HG03103 (cell line): ENCODE results near the gene BAHCC1.

ENCODE experiments used
- ATAC-seq: cut with Tn5 transposase; IDR thresholded peaks from one replicate; pipeline ENCODE4 v1.9.1; 2021; ENCODE audit warnings: low read depth; ENCODE audit not compliant: unreplicated experiment

BAHCC1 gene

GRCh38 chr17:81396722-81397313 is 1.6 kb downstream of the BAHCC1 start:
- ATAC-seq, result no peak

GRCh38 chr17:81397314-81398175 is 2.3 kb downstream of the BAHCC1 start:
- ATAC-seq, result no peak

- no peak for ATAC-seq
Measured at GRCh38 chr17:81398176-81398831, 3.0 kb downstream of the BAHCC1 start.

DNA sequence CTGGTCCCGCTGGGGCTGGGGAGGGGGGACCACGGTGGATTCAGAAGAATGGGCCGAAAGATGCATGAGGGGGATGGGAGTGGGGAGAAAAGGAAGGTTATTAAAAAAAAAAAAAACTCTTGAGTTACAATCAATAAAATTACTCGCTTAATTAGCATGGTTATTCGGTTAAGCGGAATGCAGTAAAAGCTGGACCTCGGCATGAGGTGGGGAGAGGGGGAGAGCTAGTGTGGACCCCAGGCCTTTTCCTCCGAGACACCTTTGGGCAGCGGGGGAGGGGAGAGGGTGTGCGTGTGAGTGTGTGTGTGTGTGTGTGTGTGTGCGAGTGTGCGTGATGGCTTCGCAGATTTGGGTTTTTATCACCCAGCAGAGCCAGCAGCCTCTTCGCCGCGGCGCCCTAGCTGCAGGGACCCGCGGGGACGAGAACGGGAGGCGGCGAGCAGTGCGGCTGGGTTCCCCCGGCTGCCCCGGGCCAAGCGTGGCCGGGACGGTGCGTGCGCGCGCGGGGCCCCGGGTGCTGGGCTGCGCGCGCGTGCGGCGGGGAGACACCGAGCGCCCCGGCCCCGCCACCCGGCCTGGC is 3.7 kb downstream of the BAHCC1 start:
- ATAC-seq, result no peak

GRCh38 chr17:81399481-81400153 is 4.4 kb downstream of the BAHCC1 start:
- no peak for ATAC-seq

DNA sequence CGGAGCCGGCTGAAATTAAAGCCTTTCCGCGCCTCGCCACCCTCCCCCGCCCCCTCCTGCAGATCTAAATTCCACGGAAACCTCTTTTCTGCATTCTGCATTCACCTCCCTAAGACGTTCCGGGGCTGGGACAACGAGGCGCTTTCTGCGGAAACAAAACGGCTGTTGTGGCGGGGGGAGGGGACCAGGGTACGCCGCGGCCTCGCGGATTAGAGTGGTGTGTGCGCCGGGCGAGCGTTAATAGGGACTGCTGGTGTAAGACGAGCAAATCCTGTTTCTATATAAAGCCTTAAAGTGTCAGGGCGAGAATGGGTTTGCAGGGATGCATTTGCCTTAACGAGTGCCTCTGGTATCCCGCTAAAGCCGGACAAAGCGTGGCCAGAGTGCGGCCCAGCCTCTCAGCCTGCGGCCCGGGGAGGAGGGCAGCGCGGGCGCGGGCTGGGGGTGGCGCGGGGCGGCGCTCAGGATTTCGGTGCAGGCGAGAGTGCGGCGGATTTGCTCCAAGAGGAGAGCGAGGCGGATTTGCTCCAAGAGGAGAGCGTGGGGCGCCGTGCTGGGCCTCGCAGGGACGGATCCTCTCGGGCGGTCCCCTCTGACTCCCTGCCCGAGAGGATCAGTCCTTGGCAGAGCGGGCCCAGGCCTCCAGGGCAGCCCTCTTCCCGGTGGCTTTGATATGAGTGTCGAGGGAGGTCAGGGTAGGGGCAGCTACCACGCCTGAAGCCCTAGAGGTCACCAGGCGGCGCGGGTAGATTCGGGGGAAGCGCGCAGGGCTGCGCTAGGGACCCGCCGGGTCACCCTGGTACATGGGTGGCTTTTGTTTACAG is 5.1 kb downstream of the BAHCC1 start:
- no peak for ATAC-seq

DNA sequence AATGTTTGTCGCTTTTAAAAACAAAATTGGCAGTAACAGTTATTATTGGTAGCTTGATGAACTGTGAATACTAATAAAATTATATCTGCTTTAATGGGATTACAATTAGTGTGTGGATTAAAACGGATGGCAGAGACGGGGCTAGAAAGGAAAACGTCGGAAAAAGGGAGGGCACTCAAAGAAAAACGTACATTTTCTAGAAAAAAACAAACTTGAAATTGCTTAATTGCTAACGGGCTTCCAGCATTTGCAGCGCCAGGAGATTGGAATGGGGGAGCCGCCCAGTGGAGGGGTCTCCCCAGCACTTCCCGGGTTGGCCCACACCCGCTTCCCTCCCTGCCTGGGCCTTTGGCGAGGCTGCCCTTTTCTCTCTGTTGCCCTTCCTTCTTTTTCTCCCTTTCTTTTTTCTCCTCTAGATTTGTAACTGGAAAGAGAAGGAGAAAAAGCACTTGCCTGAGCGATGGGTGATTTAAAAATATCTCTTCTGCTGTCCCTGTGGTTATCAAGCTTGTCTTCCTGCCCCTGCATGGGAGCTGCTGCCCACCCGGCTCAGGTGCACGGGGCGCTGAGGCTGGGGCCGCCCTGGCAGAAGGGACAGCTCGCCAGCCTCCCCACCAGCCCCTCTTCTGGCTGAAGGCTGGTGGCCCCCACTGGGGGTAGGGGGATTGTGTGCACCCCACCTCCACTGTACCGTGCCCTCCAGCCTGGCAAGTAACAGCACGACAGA is 5.9 kb downstream of the BAHCC1 start:
- ATAC-seq, result no peak

GRCh38 chr17:81401723-81402529 is 6.7 kb downstream of the BAHCC1 start:
- no peak for ATAC-seq

DNA sequence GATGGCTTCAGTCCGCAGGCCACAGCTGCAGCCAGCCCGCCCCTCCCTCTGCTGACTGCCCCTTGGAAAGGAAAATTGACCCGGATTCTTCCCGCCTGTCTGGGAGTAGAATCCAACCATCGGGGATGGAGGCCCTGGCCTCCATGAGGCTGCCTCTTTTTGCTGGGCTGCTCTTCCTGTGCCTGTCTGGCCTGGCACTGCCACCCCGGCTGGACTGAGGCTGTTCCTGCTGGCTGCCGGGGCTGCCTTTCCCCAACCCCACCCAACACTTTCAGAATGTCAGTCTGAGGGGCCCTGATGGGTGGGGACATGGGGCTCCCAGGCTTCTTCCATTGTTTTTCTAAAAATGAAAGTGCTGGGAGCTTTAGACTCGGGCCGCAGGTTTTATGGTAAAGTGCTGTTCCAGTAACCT is 7.3 kb downstream of the BAHCC1 start:
- no peak for ATAC-seq

DNA sequence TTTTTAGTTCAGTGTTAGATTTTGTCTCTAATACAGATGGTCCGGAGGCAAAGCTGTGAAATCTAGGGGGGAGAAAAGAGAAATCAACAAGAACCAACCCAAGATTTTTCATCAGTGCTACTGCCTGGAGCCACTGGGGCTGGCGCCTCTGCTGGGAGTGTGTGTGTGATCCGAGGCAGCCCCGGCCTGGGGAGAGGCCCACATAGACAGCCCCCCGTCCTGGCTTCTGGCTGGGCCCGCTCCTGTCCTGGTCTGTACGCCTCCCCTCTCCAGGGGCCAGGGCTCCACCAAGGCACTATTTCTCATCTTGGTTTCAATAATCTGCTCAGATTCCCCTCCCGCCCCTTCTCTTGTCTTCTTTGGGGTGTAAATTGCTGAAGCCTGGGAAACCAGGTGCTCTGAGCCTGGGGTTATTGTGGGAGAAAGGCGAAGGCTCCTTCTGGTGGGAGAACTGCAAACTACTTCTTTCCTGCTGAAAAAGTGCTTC is 7.8 kb downstream of the BAHCC1 start:
- no peak for ATAC-seq

DNA sequence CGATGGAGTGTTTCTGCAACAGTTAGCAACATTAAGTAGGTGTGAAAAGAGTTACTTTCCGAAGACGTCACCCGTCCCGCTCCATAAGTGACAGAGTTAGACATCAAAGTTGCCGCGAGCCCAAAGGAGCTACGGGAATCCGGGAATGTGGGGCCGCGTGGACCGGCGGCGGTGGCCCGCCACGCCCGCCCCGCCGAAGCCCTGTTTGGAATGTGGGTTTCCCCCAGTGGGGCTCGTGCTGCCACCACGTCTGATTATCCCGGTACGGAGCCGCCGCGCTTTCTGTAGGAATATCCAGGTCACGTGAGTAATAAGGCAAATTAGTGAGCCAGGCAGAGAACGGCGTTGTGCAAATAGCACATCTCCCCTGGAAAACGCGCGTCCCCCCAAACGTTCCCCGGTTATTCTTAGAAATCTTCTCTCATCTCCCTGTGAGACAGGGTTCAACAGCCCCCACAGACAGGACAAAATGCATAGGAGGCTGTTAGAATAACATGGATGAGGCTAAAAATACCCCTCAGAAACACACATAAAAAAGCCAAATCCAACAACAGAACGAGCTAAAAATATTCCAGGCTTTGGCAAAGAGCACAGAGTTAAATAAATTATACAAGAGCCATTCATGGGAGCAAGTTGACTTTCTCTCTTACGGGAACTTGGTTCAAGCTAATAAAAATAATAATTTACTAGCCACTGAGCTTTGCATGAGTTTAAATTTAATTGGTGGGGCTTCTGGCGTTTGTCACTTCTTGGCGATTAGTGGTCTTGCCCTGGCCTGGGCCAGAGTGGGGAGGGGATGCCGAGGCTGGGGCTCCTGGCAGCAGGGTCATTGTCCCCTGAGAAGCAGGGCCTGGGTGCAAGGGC is 8.6 kb downstream of the BAHCC1 start:
- ATAC-seq, result no peak

GRCh38 chr17:81404558-81405165 is 9.4 kb downstream of the BAHCC1 start:
- no peak for ATAC-seq

DNA sequence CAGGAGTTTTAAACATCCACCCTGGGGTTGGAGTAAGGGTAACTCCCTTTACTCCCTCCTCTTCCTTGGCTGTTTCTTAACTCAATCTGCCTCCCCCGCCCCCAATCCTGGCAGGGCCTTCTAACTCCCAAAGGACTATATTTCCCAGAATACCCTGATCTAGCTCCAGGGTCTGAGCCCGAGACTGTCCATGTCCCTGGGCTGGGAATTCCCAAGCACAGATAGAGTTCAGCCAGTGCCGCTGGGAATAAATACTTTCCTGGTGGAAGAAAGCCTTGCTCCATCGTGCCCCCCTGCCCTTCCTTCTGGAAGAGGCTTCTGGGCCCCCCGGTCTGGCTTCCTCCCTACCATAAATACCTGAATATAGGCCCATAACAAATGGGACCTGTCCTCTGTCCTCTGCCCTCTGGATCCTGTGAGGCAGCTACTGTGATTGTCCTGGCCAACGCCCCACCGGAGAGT is 10.2 kb downstream of the BAHCC1 start:
- no peak for ATAC-seq

GRCh38 chr17:81406117-81406953 is 11.1 kb downstream of the BAHCC1 start:
- ATAC-seq, result no peak

DNA sequence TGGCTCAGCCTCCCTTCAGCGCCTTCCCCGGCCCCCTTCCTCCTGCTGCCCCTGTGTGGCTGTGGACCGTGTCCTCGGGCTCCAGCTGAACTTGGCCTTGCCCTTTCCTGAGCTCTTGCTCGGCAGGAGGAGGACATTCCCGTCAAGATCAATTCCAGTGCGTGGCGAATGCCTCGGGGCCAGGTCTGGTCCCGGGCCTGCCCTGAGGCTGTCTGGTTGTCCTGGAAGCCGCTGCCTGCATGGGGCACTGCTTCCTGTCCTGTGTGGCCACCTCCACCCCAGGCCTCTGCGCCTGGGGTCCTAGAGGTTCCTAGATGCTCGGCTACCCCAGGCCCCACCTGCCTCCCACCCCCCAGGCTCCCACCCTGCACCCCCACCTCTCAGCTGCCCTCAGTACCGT is 12.8 kb downstream of the BAHCC1 start:
- no peak for ATAC-seq
